ENCODE measurements around the gene RHBDL1.
A peak's percentile ranks its signal among the peaks of the same experiment; 100 is the strongest.

RHBDL1 gene

DNA sequence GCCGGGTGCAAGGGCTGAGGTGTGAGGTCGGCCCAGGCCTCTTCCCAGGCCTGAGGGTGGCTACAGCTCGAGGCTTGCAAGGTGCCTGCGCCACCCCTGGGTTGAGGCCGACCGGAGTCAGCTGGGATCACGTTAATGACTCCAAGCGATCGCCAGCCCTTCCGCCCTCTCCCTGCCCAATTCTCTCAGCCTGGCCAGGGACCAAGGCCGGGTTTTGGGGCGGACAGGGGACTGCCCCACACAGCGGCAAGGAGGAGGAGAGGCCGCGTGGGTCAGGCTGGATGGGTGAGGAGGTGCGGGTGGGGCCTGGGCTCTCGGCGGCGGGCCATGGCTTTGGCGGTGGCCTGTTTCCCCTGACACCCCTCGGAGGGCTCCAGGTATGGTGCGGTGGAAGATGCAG, 17.9 kb downstream of the RHBDL1 start:
- H3K79me2 ChIP-seq (ENCODE audit: insufficient read depth, low read length) = no peaks in the 10 kb centered on the region
- H4K20me1 ChIP-seq (ENCODE audit: low read depth, low read length) = no peaks in the 10 kb centered on the region
- H3F3A ChIP-seq (ENCODE audit: insufficient read depth) = 0 out of 2 replicates have a peak, but pooled peaks cover 3% of the 10 kb centered on the region
- H3K27ac ChIP-seq (ENCODE audit: low read depth, low read length) = no peak overlapping the region
- H3K4me2 ChIP-seq (ENCODE audit: low read depth, low read length, poor library complexity, severe bottlenecking) = no peak overlapping the region
- no peaks in the 10 kb centered on the region for H3K36me3 ChIP-seq (ENCODE audit: low read length)
- H3K27me3 ChIP-seq (ENCODE audit: low read length) = no peaks in the 10 kb centered on the region
- H3K9me3 ChIP-seq (ENCODE audit: insufficient read depth, low read length) = no peaks in the 10 kb centered on the region
- TF ChIP-seq, protein P1, sequence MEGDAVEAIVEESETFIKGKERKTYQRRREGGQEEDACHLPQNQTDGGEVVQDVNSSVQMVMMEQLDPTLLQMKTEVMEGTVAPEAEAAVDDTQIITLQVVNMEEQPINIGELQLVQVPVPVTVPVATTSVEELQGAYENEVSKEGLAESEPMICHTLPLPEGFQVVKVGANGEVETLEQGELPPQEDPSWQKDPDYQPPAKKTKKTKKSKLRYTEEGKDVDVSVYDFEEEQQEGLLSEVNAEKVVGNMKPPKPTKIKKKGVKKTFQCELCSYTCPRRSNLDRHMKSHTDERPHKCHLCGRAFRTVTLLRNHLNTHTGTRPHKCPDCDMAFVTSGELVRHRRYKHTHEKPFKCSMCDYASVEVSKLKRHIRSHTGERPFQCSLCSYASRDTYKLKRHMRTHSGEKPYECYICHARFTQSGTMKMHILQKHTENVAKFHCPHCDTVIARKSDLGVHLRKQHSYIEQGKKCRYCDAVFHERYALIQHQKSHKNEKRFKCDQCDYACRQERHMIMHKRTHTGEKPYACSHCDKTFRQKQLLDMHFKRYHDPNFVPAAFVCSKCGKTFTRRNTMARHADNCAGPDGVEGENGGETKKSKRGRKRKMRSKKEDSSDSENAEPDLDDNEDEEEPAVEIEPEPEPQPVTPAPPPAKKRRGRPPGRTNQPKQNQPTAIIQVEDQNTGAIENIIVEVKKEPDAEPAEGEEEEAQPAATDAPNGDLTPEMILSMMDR (IDR thresholded peaks at IDR 0.05; ENCODE audit: insufficient read depth, low read length, poor library complexity, severe bottlenecking) = no peak
- no peak for TF ChIP-seq EZH2phosphoT487 (conservative IDR thresholded peaks at IDR 0.05; ENCODE audit: low read length)
- H3K9ac ChIP-seq (ENCODE audit: low read length) = no peak overlapping the region
- H2AFZ ChIP-seq (ENCODE audit: low read depth, low read length, severe bottlenecking) = no peak overlapping the region
- no peak overlapping the region for H3K4me3 ChIP-seq (ENCODE audit: insufficient read depth, low read length, poor library complexity, severe bottlenecking)
- no peaks in the 10 kb centered on the region for H3K9me2 ChIP-seq (replicated peaks; ENCODE audit: insufficient read depth, low read length)

DNA sequence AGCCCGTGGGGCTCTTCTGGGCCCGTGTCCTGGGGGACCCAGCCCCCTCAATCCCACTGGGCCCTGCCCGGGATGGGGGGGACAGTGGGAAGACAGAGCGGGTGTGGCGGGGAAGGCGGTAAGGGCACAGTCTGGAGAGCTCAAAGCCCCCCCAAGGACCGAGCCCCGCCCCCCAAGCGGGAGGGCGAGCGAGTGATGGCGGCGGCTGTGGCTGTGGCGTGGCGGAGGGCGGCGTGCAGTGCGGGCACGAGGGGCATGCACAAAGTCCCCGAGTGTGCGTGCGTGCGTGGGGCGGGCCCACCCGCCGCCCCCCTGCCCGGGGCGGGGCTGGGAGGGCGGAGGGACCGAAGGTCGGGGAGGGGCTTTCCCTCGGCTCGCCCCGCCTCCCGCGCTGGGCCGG, 18.3 kb downstream of the RHBDL1 start:
- no peak overlapping the region for H3K27ac ChIP-seq (ENCODE audit: low read depth, low read length)
- H3K9me3 ChIP-seq (ENCODE audit: insufficient read depth, low read length) = no peaks in the 10 kb centered on the region
- H3K4me3 ChIP-seq (ENCODE audit: insufficient read depth, low read length, poor library complexity, severe bottlenecking) = no peak overlapping the region
- H3K27me3 ChIP-seq (ENCODE audit: low read length) = no peaks in the 10 kb centered on the region
- H3F3A ChIP-seq (ENCODE audit: insufficient read depth) = 0 out of 2 replicates have a peak, but pooled peaks cover 3% of the 10 kb centered on the region
- H3K4me2 ChIP-seq (ENCODE audit: low read depth, low read length, poor library complexity, severe bottlenecking) = no peak overlapping the region
- no peak overlapping the region for H2AFZ ChIP-seq (ENCODE audit: low read depth, low read length, severe bottlenecking)
- no peaks in the 10 kb centered on the region for H3K36me3 ChIP-seq (ENCODE audit: low read length)
- H3K79me2 ChIP-seq (ENCODE audit: insufficient read depth, low read length) = no peaks in the 10 kb centered on the region
- TF ChIP-seq EZH2phosphoT487 (conservative IDR thresholded peaks at IDR 0.05; ENCODE audit: low read length) = no peak
- TF ChIP-seq, protein P1 (IDR thresholded peaks at IDR 0.05; ENCODE audit: insufficient read depth, low read length, poor library complexity, severe bottlenecking) = no peak
- no peaks in the 10 kb centered on the region for H3K9me2 ChIP-seq (replicated peaks; ENCODE audit: insufficient read depth, low read length)
- H3K9ac ChIP-seq (ENCODE audit: low read length) = no peak overlapping the region
- H4K20me1 ChIP-seq (ENCODE audit: low read depth, low read length) = no peaks in the 10 kb centered on the region

DNA sequence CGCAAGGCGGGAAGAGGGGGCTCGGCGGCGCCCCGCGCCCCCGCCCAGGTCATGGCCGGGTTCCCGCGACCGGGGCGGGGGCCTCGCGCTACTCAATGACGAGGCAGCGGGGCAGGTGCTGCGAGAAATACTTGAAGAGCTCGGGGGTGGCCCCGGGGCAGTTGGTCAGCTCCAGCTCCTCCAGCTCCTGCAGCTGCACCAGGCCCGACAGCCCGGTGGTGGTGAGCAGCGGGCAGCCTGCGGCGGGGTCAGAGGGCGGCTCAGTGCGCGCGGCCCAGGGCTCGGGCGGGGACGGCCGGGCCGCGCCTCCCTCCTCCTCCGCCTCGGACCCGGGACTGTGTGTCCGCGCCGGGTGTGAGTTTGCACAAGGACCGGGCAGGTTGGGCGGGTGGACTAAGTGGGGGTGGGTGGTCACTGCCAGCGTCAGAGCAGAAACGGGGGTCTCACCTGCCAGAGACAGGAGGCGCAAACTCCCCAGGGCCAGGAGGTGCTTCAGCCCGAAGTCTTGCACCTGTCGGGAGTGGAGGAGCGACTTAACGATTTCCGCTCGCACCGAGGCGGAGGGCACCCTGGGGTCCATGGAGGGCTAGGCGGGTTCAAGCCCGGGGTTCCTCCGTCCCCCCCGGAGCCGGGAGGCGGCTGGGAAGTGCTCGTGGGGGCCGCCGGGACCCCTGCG, 18.9 kb downstream of the RHBDL1 start:
- no peaks in the 10 kb centered on the region for H3K36me3 ChIP-seq (ENCODE audit: low read length)
- H3K27ac ChIP-seq (ENCODE audit: low read depth, low read length) = no peak overlapping the region
- no peaks in the 10 kb centered on the region for H3K9me3 ChIP-seq (ENCODE audit: insufficient read depth, low read length)
- H3F3A ChIP-seq (ENCODE audit: insufficient read depth) = 0 out of 2 replicates have a peak, but pooled peaks cover 3% of the 10 kb centered on the region
- no peaks in the 10 kb centered on the region for H3K9me2 ChIP-seq (replicated peaks; ENCODE audit: insufficient read depth, low read length)
- TF ChIP-seq, protein P1 (IDR thresholded peaks at IDR 0.05; ENCODE audit: insufficient read depth, low read length, poor library complexity, severe bottlenecking) = no peak
- TF ChIP-seq EZH2phosphoT487 (conservative IDR thresholded peaks at IDR 0.05; ENCODE audit: low read length) = no peak
- no peak overlapping the region for H3K4me3 ChIP-seq (ENCODE audit: insufficient read depth, low read length, poor library complexity, severe bottlenecking)
- H3K9ac ChIP-seq (ENCODE audit: low read length) = no peak overlapping the region
- no peaks in the 10 kb centered on the region for H3K79me2 ChIP-seq (ENCODE audit: insufficient read depth, low read length)
- H3K4me2 ChIP-seq (ENCODE audit: low read depth, low read length, poor library complexity, severe bottlenecking) = peak overlapping the region; percentile 37
- no peaks in the 10 kb centered on the region for H3K27me3 ChIP-seq (ENCODE audit: low read length)
- no peaks in the 10 kb centered on the region for H4K20me1 ChIP-seq (ENCODE audit: low read depth, low read length)
- no peak overlapping the region for H2AFZ ChIP-seq (ENCODE audit: low read depth, low read length, severe bottlenecking)

All from SU-DHL-6 (cell line).